Activated CD8-positive, alpha-beta memory T cell treated with anti-CD3 and anti-CD28 coated beads for 4 hours (primary cell): ENCODE results near the gene TLE5.
"Not testable (repeated sequence)": the region's sequence is repeated elsewhere in the genome, so short reads cannot be mapped to it uniquely, and the experiment has no call there.

ENCODE experiments used
- DNase-seq, 2 donors: peaks; one replicate each; pipeline ENCODE4 v3.0.0-alpha.2; 2020; ENCODE audit warnings: low read depth in 2 of 2

TLE5 gene

DNA sequence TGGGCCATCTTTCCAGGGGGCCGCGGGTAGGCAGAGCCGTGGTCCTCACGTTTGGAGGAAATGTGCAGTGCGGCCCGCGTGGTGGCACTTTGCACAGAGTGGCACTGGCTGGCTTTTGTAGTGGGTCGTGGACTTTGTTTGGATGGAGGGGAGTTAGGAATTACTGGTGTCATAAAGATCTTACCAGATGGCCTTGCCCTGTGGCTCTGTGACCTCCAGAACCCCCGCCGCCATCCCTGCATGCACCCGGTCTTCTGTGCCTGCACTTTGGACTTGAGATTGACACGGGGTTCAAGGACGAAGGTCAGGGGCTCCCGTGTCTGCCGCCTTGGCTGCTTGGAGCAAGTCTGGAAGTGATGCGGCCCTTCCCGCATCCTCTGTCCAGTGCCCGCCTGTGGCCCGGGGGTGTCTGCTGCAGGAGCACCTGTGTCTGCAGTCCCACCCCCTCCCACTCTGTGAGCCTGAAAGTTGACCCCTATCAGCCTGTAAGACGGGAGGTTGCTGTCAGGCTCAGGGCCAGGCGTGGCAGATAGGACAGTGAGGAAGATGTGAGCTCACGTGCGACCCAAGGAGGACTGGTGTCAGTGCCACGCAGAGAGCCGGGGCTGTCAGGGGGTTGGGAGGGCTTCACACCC, 34.1 kb upstream of the TLE5 start:
- DNase-seq: no peak

DNA sequence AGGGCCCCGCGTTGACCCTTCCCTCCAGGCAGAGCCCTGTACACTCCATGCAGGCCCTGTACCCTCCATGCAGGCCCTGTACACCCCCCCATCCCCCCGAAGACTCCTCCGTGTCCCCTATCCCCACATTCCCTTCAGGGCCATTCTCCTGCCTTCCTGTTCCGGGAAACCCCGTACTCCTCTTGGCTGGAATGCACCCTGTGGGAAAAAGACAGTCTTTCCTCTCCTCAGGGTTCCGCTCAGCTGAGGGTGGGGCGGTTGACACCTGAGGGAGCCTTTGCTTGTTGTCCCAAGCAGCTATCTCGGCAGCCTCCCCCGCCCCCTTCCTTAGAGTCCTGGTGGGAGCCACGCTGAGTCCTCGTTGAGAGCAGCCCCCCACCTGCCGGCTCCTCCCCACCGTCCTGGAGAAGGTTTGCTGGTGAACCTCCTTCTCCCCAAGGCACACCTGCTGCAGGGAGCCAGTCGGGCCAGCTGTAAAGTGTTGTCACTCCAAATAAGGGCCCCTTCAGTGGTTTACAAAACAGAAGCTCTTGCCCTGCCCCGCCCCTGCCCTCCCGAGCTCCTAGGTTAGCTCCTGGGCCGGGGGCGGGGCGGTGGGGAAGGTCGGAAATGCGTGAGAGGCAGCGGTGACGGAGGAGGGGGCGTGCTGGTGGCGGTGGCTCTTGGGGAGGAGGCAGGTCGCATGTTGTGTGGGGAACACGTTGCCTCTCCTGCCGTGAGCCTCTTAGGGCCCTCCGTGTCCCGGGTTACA, 33.3 kb upstream of the TLE5 start:
- DNase-seq: peak; percentile 31 to 47

DNA sequence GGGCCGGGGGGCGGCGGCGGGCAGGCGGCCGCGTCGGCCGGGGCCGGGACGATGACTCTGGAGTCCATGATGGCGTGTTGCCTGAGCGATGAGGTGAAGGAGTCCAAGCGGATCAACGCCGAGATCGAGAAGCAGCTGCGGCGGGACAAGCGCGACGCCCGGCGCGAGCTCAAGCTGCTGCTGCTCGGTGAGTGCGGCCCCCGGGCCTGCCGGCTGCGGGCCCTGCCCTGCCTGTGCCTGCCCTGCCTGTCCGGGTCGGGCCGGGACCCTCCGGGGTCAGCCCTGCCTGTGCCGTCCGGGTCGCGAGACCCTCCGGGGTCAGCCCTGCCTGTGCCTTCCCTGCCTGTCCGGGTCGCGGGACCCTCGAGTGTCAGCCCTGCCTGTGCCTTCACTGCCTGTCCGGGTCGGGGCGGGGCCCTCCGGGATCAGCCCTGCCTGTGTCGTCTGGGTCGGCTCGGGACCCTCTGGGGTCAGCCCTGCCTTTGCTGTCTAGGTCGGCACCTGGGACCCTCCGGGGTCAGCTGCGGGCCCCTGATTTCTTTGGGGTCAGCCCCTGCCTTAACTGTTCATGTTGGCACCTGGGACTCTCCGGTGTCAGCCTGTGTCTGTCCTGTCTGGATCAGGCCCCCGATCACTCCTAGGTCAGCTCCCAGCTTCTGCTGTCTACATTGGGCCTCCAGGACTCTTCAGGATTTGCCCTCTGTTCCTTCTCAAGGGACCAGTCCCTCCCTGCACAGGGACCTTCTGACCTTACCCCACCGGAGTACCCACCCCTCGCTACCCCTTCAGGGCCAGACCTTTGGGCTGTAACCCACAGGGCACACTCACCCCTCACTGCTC, 32.5 kb upstream of the TLE5 start:
- DNase-seq: no peak

DNA sequence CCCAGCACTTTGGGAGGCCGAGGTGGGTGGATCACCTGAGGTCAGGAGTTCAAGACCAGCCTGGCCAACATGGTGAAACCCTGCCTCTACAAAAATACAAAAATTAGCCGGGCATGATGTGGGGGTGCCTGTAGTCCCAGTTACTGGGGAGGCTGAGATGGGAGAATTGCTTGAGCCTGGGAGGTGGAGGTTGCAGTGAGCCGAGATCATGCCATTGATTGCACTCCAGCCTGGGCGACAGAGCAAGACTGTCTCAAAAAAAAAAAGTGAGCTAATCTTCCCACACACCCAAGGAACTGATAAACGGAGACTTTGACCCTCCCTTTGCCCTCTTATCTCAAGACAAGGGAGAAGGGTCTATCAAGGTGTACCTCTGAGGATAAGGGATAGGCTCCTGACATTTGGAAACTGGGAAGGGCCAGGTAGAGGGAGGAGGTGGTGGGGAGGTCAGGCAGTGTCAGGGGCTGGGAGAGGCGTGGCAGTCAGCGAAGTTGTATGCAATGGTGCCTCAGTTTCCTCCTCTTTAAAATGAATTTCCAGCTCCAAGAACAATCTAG, 27.1 kb upstream of the TLE5 start:
- not testable (repeated sequence) for DNase-seq

DNA sequence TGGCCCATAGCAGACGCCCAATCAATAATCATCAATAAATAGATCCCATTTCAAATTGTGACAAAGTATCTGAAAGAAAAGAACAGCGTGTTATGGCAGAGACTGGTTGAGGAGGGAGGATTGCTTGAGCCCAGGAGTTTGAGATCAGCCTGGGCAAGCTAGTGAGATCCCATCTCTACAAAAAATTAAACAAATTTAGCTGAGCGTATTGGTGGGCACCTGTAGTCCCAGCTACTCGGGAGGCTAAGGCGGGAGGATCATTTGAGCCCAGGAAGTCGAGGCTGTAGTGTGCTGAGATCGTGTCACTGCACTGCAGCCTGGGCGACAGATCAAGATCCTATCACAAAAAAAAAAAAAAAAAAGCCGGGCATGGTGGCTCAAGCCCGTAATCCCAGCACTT, 25.5 kb upstream of the TLE5 start:
- DNase-seq: no peak

DNA sequence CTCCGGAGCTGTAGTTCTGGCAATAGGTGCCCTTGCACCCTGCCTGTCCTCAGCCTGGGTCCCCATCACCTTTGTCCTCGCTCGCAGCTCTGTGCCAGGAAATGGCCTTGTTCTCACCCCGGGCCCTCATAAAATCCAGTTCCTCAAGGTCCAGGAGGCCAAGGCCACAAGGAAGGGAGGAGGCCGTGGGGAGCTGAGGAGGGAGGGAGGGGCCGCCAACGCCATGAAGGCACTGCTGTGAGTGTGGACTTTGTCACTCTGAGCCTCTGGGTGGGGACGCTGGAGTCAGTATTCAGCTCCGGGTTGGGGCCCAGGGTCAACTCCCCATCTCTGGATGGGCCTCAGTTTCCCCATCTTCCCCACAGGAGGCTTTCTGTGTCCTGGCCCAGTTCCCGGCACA, 22.6 kb upstream of the TLE5 start:
- no peak for DNase-seq

DNA sequence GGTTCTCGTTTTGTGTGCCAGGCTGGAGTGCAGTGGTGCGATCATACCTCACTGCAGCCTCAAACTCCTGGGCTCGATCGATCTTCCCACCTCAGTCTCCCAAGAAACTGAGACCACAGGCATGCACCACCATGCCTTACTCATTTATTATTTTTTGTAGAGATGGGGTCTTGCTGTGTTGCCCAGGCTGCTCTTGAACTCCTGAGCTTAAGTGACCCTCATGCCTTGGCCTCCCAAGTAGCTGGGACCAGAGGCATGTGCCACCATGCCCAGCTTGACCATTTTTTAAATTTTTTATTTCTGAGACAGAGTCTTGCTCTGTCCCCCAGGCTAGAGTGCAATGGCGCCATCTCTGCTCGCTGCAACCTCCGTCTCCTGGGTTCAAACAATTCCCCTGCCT, 21.7 kb upstream of the TLE5 start:
- DNase-seq: no peak

DNA sequence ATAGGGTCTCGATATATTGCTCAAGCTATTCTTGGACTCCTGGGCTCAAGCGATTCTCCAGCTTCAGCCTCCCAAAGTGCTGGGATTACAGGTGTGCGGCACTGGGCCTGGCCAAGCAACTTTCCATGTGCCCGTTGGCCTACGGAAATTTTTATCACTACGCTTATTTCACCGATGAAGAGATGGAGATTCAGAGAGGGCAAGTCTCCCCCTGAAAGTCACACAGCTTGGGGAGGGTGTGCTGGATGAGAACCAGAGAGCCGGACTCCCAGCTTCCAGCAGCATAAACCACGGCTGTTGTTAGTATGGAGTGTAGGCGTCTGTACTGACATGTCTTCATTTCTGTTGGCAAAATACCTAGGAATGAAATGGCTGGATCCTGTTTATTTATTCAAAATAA, 20.0 kb upstream of the TLE5 start:
- no peak for DNase-seq

DNA sequence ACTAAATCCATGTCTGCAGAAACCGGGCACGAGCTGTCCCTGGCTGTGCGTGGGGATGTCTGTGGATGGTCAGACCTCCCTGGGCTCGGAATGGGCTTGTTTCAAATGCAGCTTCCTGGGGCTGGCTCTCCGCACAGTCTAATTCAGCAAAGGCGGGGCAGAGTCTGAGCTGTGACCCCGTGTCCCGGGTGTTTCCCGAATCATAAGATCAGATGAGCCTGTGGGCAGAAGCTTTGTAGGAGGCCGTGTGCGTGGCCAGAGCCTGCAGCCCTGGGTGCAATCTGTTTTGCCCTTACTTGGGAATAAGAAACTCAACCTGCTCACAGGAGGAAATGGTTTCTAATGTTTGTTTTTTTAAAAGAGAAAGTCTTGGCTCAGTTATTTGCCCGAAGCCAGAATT, 18.0 kb upstream of the TLE5 start:
- DNase-seq: no peak

DNA sequence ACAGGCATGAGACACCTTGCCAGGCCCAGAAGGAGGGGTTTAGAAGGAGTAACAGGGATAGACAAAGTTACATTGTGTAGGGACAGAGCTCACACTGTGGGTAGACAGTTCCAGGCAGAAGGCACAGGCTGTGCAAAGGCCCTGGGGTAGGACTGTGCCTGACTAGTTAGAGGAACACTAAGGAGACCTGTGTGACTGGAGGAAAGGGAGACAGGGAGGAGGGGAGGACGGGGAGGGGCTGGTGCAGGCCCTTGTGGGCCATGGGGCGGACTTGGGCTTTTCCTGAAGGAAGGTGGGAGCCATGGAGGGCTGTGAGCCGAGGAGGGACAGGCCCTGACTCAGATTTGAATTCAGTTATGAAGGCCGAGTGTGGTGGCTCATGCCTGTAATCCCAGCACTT, 17.3 kb upstream of the TLE5 start:
- DNase-seq: no peak

DNA sequence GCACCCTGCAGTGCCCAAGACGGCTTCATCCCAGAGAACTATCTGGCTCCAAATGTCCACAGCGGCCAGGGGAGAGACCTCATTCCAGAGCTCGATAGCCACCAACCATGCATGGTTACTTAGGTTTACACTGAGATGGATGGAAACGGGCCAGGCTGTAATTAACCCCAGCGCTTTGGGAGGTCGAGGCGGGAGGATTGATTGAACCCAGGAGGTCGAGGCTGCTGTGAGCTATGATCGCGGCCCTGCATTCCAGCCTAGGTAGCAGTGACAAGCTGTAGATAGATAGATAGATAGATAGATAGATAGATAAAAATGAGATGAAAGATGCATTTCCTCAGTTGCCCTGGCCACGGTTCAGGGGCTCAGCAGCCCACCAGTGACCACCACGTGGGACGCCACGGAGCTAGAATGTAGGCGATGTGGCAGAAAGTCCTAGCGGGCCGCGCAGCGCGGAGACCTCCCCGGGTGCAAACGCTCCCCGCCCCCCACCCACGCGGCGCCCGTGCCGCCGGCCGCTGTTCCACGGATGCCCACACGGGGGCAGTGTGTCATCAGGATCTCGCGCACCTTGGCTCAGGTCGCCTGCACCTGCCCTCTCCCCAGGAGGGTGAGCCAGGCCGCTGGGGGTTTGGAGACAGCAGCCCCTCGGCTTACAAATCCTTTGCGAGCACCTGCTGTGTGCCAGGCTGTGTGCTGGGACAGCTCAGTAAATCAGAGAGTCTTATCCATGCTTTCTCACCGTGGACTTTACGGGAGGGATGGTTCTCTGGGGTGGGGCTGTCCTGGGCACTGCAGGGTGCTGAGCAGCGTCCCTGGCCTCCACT, 13.5 kb upstream of the TLE5 start:
- peak; percentile 43 to 58 for DNase-seq

DNA sequence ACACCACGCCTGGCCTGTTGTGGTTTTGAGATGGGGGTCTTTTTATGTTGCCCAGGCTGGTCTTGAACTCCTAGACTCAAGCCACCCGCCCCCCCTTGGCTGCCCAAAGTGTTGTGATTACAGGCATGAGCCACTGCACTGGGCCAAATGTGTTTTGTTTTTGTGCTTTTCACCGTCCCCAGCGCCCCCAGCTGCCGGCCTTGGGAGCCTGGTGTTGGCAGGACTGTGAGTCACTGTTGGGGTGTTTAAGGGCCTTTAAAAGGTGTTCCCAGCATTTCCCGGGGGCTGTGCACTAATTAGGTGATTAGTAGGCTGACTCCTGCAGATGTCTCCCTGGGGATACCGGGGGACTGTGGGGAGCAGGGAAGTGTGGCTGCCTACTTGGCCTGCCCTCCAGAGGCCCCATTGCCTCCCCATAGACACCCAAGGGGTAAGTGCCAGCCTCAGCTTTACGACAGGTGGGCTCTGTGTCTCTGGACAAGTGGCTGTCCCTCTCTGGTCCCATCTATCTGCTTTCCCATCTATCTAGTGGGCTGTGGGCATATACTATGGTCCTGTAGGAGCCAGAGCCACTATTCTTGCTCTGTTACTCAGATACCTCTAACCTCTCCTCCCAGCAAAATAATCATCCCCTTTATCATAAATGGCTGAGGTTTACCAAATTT, 11.8 kb upstream of the TLE5 start:
- no peak for DNase-seq

DNA sequence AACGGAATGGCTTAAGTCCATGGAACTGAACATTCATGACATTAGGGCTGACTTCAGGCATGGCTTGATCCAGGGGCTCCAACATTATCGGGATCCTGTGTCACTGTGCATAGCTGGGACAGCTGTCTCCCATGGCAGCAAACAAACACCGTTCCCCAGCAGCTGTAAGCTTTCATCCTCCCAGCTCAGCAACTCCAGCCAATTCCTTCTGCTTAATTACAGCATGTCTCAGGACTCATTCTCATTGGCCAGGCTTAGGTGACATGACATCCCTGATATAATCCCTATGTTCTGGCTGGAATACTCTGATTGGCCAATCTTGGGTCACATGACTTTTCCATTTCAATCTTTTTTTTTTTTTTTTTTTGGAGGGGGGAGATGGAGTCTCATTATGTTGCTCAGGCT, 10.9 kb upstream of the TLE5 start:
- no peak for DNase-seq

DNA sequence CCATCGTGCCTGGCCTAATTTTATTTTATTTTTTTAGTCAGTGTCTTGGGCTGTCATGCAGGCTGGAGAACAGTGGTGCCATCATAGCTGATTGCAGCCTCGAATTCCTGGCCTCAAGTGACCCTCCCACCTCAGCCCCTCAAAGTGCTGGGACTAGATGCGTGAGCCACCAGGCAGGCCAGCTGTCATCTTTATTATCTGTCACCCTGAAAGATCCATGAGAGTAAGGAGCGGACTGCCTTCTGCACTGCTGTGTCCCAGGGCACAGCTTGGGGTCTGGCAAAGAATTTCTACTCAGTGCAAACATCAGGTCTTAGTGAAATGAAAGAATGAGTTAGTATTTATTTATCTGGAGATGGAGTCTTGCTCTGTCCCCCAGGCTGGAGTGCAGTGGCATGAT, 9.5 kb upstream of the TLE5 start:
- DNase-seq: no peak

DNA sequence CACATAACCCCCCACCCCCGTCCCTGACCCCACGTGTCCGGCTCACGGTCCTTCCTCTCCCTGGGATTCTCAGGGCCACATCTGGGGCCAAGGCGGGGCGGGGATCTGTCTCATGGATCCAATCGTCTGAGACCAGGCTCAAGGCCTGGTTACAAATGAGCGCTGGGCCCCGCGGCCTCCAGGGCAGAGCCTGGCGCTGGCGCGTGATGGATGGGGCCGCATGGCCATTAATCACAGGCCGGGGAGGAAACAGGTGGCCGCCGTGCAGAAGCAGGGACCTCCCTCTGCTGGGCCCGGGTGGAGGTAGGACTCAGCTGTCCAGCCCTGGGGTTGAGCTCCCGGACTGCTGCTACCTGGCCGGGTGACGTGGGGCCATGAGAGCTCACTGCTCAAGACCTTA, 5.8 kb upstream of the TLE5 start:
- no peak for DNase-seq

DNA sequence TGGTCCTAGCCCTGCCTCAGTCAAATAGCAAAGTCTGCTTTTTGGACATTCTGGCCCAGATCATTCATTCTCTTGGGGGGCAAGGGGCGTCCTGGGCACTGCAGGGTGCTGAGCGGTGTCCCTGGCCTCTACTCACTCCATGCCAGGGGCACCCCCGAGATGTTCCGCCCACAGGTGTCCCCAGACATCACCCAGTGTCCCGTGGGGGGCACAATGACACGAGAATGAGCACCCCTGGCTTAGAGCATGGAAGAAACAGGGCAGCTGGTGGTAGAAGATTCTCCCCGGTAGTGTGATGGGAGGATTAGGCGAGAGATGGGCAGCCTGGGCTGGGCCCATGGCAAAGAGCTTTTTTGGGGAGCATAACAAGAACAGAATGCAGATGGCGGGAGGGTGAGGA, 5.3 kb upstream of the TLE5 start:
- no peak for DNase-seq

DNA sequence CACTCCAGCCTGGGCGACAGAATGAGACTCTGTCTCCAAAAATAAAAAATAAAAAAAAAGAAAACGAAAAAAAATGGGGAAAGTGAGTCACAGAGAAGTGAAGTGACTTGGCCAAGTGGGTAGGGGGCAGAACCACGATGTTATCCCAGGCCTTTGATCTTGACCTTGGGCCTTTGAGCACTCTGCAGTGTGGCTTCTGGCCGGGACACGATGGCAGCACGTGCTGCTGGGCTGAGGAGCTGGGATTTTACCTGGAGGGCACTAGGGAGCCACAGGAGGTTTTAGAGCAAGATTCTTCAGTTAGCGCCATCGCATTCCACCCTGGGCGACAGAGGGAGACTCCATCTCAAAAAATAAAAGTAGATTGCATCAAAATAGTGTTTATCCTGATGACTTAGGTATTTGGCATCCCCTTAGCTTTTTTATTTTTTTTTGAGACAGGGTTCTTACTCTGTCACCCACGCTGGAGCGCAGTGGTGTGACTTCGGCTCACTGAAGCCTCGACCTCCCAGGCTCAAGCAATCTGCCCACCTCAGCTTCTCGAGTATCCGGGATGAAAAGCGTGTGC, 4.3 kb upstream of the TLE5 start:
- DNase-seq: no peak

DNA sequence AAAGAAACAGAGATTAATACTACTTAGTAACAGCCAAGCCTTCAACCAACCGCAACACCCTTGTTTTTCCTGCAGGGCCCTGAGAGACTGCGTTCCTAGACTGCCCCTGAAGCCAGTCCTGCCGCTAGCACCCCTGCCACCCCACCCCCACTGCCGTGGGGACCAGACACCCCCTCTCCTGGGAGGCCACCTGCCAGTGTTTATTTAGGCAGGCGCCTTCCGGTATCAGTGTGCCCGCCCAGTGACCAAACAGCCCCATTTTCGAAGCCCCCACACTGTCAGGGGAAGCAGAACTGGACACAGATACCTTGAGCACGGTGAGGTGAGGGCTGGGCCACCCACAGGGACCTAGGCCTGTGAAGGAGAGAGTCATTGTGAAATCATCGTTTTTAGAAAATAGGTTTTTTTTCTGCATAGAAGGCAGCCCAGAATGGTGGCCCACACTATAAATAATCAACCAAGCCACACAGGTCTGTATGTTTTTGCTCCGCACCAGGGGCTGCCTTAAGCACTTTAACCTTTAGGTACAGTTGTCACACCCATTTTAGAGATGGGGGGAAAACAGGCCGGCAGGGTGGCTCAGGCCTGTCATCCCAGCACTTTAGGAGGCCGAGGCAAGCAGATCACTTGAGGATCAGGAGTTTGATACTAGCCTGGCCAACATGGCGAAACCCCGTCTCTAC, 3.5 kb upstream of the TLE5 start:
- DNase-seq: no peak

DNA sequence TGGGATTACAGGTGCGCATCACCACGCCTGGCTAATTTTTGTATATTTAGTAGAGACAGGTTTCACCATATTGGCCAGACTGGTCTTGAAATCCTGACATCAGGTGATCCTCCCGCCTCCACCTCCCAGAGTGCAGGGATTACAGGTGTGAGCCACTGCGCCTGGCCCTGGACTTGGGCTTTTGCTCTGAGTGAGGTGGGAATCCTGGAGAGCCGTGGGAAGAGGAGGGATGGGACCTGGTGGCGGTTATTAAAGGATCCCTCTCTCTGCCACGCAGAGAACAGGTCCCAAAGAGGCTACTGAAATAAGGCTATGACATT, 1.7 kb upstream of the TLE5 start:
- DNase-seq: no peak
